MCF 10A (cell line): ENCODE results near the gene EEA1. TPM values are rescaled to one million over a fixed set of nuclear protein-coding genes. Genes with fewer than 3 reads are reported as not detected.

ENCODE experiments used
- BruUV-seq: library from RNA; stranded (reverse); fragments of 400-500 nt; replicated peaks from 2 replicates; lab custom pipeline; 2021; lab: Mats Ljungman, UMichigan
- CTCF ChIA-PET: fragments of 300-600 bp; sonication (Branson Sonifier 250); formaldehyde crosslinking; extraction: SDS; loops from one replicate; lab custom pipeline; 2021; ENCODE audit warnings: antibody characterized with exemption, inconsistent platforms; lab: Yijun Ruan, JAX
- POLR2A ChIA-PET: fragments of 300-600, 350-650 bp; sonication (Branson Sonifier 250); formaldehyde crosslinking; extraction: SDS; loops from one replicate; lab custom pipeline; 2020; ENCODE audit warnings: antibody characterized with exemption, inconsistent platforms; lab: Yijun Ruan, JAX
- DNase-seq: peaks from one replicate; pipeline ENCODE4 v3.0.0-alpha.2; 2018; ENCODE audit not compliant: unreplicated experiment
- H3K27ac Mint-ChIP-seq: one replicate; pipeline ENCODE4 v1.8.0; 2022; ENCODE audit warnings: mild to moderate bottlenecking, low read depth, mixed read lengths; ENCODE audit not compliant: unreplicated experiment
- H3K27me3 Mint-ChIP-seq: one replicate; pipeline ENCODE4 v1.8.0; 2022; ENCODE audit warnings: mixed read lengths; ENCODE audit not compliant: insufficient read depth, unreplicated experiment
- H3K36me3 Mint-ChIP-seq: one replicate; pipeline ENCODE4 v1.8.0; 2022; ENCODE audit warnings: mild to moderate bottlenecking, moderate library complexity, mixed read lengths; ENCODE audit not compliant: insufficient read depth, unreplicated experiment
- H3K4me1 Mint-ChIP-seq: one replicate; pipeline ENCODE4 v1.8.0; 2022; ENCODE audit warnings: mixed read lengths; ENCODE audit not compliant: insufficient read depth, unreplicated experiment
- H3K4me3 Mint-ChIP-seq: one replicate; pipeline ENCODE4 v1.8.0; 2022; ENCODE audit warnings: mild to moderate bottlenecking, moderate library complexity, mixed read lengths; ENCODE audit not compliant: unreplicated experiment
- H3K9me3 Mint-ChIP-seq: one replicate; pipeline ENCODE4 v1.8.0; 2022; ENCODE audit warnings: mixed read lengths; ENCODE audit not compliant: unreplicated experiment
- CTCF ChIP-seq: fragments of 200-600 bp; IDR thresholded peaks from one replicate; pipeline ENCODE4 v1.8.0; 2022; ENCODE audit warnings: antibody characterized with exemption, mild to moderate bottlenecking; ENCODE audit not compliant: unreplicated experiment
- intact Hi-C: fragments of 100-400 bp; cut with micrococcal nuclease; formaldehyde crosslinking; loops from 2 replicates; pipeline ENCODE4 v1.14.1; 2022
- total RNA-seq: library from RNA; stranded (reverse); gene quantifications from 2 replicates; pipeline ENCODE4 v1.2.3, GENCODE V29; 2022

Gene EEA1
- total RNA-seq, 1 experiment from 2014 or later = 46.3 TPM

- H3K36me3 Mint-ChIP-seq = peaks cover 35% of the 10 kb centered on the region
- ChIA-PET CTCF (interaction anchor here (0.5 to 1.0 kb wide), 2 partner anchors 15 to 27 kb away, joined by 3 read pairs; no protein-coding TSS in a partner anchor), POLR2A (no interaction called here)
- no TSS peak for BruUV-seq
- no peak for DNase-seq
- no peak overlapping the region for H3K4me3 Mint-ChIP-seq
- no peak overlapping the region for H3K27ac Mint-ChIP-seq
- intact Hi-C loops = no loop called here
- H3K27me3 Mint-ChIP-seq = no peaks in the 10 kb centered on the region
- H3K9me3 Mint-ChIP-seq = peaks cover 6% of the 10 kb centered on the region
- no peaks in the 10 kb centered on the region for H3K4me1 Mint-ChIP-seq
- no peak for TF ChIP-seq CTCF
Measured at GRCh38 chr12:92854344-92854743, 74.8 kb downstream of the EEA1 start.

- TF ChIP-seq CTCF = no peak
- Mint-ChIP-seq H3K27me3 (no peaks in the 10 kb centered on the region), H3K4me1 (no peaks in the 10 kb centered on the region), H3K27ac (no peak overlapping the region), H3K4me3 (no peak overlapping the region), H3K36me3 (peaks cover 21% of the 10 kb centered on the region), H3K9me3 (no peaks in the 10 kb centered on the region)
- BruUV-seq = no TSS peak
- DNase-seq = peak; percentile 9
- ChIA-PET CTCF (no interaction called here), POLR2A (interaction anchor here (0.6 to 4.1 kb wide), 4 partner anchors 11 to 80 kb away, joined by 4 to 26 read pairs (median 6); partner anchors contain the start of gene EEA1)
- intact Hi-C loops = no loop called here
Measured at GRCh38 chr12:92848740-92849139, 80.4 kb downstream of the EEA1 start.

GRCh38 chr12:92847368-92847767 is 81.7 kb downstream of the EEA1 start:
- Mint-ChIP-seq H3K36me3 (peaks cover 21% of the 10 kb centered on the region), H3K9me3 (no peaks in the 10 kb centered on the region), H3K27me3 (no peaks in the 10 kb centered on the region), H3K4me1 (no peaks in the 10 kb centered on the region), H3K4me3 (no peak overlapping the region), H3K27ac (no peak overlapping the region)
- peak; percentile 23 for DNase-seq
- ChIA-PET CTCF (interaction anchor here (1.8 kb wide), 1 partner anchor 79 kb away, joined by 7 read pairs; no protein-coding TSS in a partner anchor), POLR2A (interaction anchor here (1.0 to 4.1 kb wide), 5 partner anchors 14 to 81 kb away, joined by 3 to 26 read pairs (median 6); partner anchors contain the start of gene EEA1)
- BruUV-seq = no TSS peak
- intact Hi-C loops = no loop called here
- TF ChIP-seq CTCF = no peak

- Mint-ChIP-seq H3K27ac (no peak overlapping the region), H3K36me3 (peaks cover 31% of the 10 kb centered on the region), H3K4me1 (no peaks in the 10 kb centered on the region), H3K4me3 (no peak overlapping the region), H3K27me3 (no peaks in the 10 kb centered on the region), H3K9me3 (no peaks in the 10 kb centered on the region)
- BruUV-seq = no TSS peak
- DNase-seq = no peak
- ChIA-PET CTCF (no interaction called here), POLR2A (interaction anchor here (0.7 to 4.1 kb wide), 5 partner anchors 9 to 262 kb away, joined by 3 to 26 read pairs (median 6); partner anchors contain the start of gene EEA1)
- no peak for TF ChIP-seq CTCF
- intact Hi-C loops = no loop called here
Measured at GRCh38 chr12:92845329-92845728, 83.8 kb downstream of the EEA1 start.
